ENCODE results near the gene CARHSP1.
"Not testable (repeated sequence)": the region's sequence is repeated elsewhere in the genome, so short reads cannot be mapped to it uniquely, and the experiment has no call there.

CARHSP1 gene

GRCh38 chr16:8853150-8853549 is 15.7 kb downstream of the CARHSP1 start:
- DNase-seq: no peak

DNA sequence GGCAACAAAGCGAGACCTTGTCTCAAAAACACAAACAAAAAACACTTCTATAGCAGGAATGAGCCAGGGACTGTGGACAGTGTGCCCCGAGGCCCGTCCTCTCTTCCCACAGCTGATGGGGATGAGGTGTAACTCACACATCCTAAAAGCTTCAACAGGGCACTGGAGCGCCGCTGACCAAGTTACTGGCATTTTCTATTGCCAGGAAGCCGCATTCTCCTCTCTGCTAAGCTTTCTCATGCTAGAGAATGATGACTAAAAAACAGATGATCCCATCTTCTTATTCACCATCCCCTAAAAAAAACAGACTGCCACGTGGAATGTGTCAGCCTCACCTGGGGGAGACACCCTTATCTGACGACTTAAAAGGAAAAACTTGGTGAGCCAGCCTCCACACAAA is 16.3 kb downstream of the CARHSP1 start:
- DNase-seq: no peak

- DNase-seq: no peak
These were observed 16.9 kb downstream of the CARHSP1 start for GRCh38 chr16:8851761-8852403.

GRCh38 chr16:8850279-8850885 is 18.4 kb downstream of the CARHSP1 start:
- no peak for DNase-seq

DNA sequence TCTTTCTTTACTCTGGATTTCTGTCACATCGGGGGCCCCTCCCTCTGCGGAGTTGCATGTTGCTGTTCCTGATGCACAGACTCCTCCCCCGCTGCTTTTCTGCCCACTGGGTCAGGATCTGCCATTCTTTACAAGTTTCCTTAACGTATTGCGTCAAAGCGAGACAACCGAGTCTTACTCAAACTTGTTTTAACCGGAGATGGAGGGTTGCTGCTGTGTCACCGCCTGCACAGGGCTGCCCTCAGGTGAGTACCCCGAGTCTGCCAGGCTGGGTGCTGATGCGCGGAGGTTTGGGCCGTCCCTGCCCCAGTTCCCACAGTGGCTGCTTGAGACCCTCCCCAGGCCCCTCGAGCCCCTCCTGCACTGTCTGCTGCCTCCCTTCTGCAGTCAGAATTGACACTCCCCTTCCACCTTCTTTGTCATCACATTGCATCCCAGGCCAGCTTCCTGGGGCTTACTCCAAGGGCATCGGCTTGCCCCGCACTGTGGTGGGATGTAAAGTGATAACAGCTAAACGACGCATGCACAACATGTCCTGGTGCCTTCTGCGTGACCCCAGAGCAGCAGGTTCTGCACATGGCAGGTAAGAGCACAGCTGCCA is 19.3 kb downstream of the CARHSP1 start:
- DNase-seq: no peak

DNA sequence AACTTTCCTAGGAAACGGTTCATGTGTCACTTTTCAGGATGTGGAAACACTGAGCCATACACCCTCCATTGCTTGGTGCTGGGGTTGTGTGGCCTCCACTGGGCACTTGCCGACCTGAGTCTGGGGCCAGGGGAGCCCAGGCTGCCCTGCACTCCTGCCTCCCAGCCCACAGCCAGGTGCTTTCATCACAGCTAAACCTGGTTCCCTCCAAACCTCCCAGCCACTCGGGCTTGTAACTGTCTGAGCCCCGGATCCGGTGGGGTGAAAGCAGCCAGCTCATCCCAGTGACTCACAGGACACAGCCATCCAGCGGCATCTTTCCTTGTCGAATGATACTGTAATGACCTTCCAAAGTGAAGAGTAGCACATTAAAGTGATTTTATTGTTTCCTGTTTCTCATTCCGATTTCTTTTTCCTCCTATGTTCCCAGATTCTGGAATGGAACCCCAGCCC is 19.8 kb downstream of the CARHSP1 start:
- no peak for DNase-seq

DNA sequence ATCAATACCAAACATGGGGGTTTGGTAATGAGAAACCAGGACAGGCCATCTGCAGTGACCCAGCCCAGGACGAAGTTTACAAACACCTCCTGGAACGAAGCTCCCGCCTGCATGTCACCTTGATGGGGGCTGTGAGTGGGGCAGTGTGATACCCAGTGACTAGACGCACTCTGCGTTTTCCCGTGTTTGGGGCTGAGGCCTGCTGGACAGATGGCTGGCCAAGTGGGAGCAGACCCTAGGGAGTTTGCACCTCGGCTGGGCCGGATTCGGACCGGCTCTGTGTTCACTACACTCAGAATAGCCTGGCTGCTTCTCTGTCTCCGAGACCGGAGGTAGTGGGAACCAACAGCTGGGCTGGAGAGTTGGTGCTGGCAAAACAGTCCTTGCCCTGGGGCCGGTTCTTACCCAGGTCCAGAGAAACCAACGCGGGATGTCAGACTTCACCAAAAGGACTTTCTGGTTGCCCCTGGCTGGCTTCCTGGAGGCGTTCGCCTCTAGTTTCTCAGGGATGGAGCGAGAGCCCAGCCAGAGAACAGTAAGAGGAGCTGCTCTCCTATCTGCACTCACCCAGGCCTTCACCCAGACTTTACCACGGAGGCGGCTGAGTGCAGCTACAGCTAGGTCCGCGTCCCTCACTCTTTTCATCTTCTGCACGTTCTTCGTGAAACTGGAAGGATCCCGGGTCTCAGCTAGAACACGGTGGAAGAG is 20.4 kb downstream of the CARHSP1 start:
- DNase-seq: no peak

DNA sequence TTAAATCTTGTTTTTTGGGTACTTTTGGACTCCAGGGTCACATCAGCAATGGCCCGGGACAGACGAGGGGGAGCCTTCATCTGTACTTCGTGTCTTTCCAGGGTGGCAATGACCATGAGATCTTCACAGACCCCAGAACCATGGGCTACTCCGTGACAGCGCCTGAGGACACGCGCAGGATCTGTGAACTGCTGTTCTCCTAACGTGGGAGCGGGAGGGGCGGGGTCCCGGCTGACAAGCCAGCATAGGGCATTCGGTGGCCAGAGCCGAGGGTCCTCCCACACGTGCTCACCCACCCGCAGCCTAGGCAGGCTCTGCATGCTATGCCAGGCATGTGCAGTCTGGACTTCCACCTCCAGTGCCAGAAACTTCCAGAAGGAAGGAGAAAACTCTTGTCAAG is 21.2 kb downstream of the CARHSP1 start:
- no peak for DNase-seq

DNA sequence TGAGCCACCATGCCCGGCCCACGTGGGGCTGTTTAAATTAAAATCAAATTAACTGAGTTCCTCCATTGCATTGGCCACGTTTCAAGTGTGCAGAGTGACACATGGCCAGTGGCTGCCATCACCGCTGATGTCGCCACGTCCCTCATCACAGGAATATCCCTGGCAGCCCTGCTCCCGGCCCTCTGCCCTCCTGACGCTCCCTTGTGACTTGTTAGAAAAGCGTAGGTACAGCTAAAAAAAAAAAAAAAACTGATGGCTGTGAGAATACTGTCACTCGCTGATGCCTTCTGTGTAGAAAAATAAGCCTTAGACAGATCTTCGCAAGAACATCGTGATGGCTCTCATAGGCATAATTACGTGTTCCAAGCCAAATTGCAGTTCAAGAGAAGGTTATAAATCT is 21.7 kb downstream of the CARHSP1 start:
- DNase-seq: no peak

- no peak for DNase-seq
These were observed 22.3 kb downstream of the CARHSP1 start for GRCh38 chr16:8846401-8846932.

GRCh38 chr16:8845699-8846298 is 23.0 kb downstream of the CARHSP1 start:
- DNase-seq: no peak

- DNase-seq: not testable (repeated sequence)
These were observed 25.5 kb downstream of the CARHSP1 start for GRCh38 chr16:8843296-8843695.

DNA sequence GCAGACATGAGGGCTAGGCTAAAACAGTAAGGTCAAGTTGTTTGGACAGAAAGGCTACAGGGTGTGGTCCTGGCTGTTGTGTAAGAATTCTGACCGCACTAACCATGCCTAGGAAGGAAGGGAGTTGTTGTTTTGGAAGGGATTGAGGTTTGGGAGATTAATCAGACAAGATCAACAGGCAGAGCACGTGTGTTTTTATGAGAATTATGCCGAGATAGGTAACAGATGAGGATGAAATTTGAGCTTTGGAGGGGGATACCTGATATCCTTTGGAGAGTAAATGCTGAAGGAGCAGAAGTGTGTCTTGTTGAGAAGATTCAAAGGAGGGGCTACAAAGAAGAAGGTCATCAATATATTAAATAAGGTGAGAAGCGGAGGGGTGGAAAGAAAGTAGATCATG is 26.8 kb downstream of the CARHSP1 start:
- DNase-seq: not testable (repeated sequence)

DNA sequence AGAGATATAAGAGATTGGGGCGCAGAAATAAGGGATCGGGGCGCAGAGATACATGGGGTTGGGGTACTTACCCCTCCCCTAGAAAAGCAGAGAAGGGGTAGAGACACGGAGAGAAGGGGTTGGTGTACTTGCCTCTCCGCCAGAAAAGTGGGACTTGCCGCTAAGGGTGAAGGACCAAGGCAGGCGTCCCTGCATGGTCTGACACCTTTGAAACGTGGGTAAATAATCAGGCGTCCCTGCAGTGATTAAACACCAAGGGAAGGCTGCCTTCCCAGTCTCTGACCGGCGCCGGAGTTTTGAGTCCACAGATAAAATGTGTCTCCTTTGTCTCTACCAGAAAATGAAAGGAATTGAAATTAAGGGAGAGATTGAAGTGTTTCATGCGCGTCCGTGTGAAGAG is 31.2 kb downstream of the CARHSP1 start:
- DNase-seq: not testable (repeated sequence)

DNA sequence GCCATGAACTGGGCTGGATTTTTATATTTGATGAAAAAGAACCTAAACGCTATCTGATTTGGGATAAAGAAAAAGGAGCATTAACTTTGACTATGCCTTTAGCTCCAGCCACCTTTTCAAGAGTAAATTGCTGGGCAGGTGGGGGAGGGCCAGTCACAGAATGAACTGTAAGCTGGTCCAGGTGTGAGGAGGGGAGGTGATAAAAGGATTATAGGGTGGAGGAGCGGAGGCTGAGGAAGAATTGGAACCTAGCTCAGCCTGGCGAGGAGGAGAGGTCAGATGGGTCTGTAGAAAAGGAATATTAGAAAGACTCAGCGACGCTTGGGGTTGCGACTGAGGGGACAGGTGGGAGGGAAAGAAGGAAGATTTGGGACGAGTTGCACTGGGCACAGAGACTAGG is 32.0 kb downstream of the CARHSP1 start:
- DNase-seq: not testable (repeated sequence)

- DNase-seq: no peak
These were observed 36.1 kb downstream of the CARHSP1 start for GRCh38 chr16:8832717-8833105.

GRCh38 chr16:8831871-8832716 is 36.7 kb downstream of the CARHSP1 start:
- DNase-seq: no peak

DNA sequence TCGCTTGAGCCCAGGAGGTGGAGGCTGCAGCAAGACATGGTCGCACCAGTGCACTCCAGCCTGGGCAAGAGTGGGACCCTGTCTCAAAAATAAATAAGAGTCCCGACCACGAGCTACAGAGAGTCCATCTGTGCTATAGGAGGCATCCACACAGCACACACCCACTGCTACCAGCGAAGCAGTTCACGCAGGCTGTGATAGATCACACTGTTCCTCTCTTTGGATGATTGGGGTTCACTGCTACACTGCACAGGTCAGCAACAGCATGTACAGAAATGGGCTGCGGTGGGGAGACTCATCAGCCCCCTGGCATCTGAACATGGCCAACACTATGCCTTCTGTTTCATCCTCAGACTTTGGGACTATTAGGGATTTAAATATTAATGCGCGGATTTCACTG is 37.4 kb downstream of the CARHSP1 start:
- DNase-seq: no peak

DNA sequence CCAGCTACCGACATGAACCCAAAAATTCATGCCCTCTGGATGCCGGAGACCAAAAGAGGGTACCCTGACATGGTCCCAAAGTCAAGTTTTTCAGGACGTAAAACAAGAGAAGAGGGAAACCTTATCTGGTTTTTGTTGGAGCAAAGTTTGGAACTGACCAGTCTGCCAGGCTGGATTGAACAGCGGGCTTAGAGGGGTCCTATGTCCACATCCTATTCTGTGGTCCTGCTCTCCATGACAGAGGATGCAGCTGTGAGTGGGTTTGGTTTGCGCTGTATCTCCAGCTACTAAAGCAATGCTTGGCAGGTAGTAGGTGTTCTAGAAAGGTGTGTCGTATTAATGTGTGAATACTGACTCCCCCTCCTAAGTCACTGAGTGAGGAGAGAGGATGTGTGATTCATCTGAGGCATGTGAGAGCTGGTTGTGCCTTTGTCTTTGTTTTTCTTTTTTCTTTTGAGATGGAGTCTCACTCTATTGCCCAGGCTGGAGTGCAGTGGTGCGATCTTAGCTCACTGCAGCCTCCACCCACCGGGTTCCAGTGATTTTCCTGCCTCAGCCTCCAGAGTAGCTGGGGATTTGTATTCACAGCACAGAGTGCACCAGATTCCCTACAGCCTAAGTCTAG is 40.2 kb downstream of the CARHSP1 start:
- no peak for DNase-seq

GRCh38 chr16:8826278-8826879 is 42.4 kb downstream of the CARHSP1 start:
- no peak for DNase-seq

- no peak for DNase-seq
These were observed 46.4 kb downstream of the CARHSP1 start for GRCh38 chr16:8822403-8822802.

All from NCI-H1436 treated with DMSO at 0.1 percent for 48 hours (cell line).